Lower leg skin (tissue), 4 donors: ENCODE data around the gene SERPIND1. TPM values are rescaled to one million over a fixed set of nuclear protein-coding genes. Genes with fewer than 3 reads are reported as not detected.
"Not testable (repeated sequence)": the region's sequence is repeated elsewhere in the genome, so short reads cannot be mapped to it uniquely, and the experiment has no call there.

Experiments
- DNase-seq, 2 donors: peaks; one replicate each; pipeline ENCODE4 v3.0.0-alpha.2; 2019; ENCODE audit warnings: low spot score in 2 of 2
- H3K4me3 ChIP-seq: fragments of 200-600 bp; sonication (generic); 2 replicates; pipeline ENCODE4 v1.5.1; 2017; ENCODE audit warnings: mild to moderate bottlenecking, low read depth; ENCODE audit not compliant: poor library complexity, severe bottlenecking
- CTCF ChIP-seq, 3 donors: fragments of 450-650 bp; IDR thresholded peaks; one replicate each; pipeline ENCODE4 v1.5.1; 2016; ENCODE audit warnings: antibody characterized with exemption in 3 of 3, mild to moderate bottlenecking in 3 of 3, moderate library complexity in 2 of 3
- POLR2A ChIP-seq, 2 donors: fragments of 450-650 bp; IDR thresholded peaks; one replicate each; pipeline ENCODE4 v1.6.1; 2016 to 2017; ENCODE audit warnings: antibody characterized with exemption in 2 of 2, mild to moderate bottlenecking in 1 of 2, moderate library complexity in 1 of 2
- WGBS, 2 donors: methylation state at CpG; one replicate each; pipeline ENCODE4 v1.1.5; 2018; 5-methylcytosine and 5-hydroxymethylcytosine counted together
- intact Hi-C: fragments of 100-400 bp; cut with DNase I; formaldehyde crosslinking; loops from one replicate; pipeline ENCODE4 v1.15.0; 2023; ENCODE audit warnings: low total_unique reads
- total RNA-seq, 4 donors: library from RNA; depleted of rRNA; stranded (reverse); fragments of >200 nt; gene quantifications; one replicate each; pipeline ENCODE4 v1.1.0, GENCODE V29; 2016

SERPIND1 gene
- total RNA-seq, 4 donors from 2014 or later = not detected

GRCh38 chr22:20728523-20729190 lies 45.3 kb upstream of the SERPIND1 start:
- WGBS, 2 donors = 84 to 87% methylated on average over 9 to 10 of the region's 10 CpGs
- TF ChIP-seq POLR2A (IDR thresholded peaks at IDR 0.05) (no peak), CTCF (IDR thresholded peaks at IDR 0.05) (no peak)

GRCh38 chr22:20729194-20729593 lies 44.7 kb upstream of the SERPIND1 start:
- intact Hi-C loops = no loop called here
- WGBS, 2 donors = 80 to 91% methylated on average over 11 of the region's 13 CpGs
- no peak overlapping the region for H3K4me3 ChIP-seq
- TF ChIP-seq CTCF (IDR thresholded peaks at IDR 0.05) (no peak), POLR2A (IDR thresholded peaks at IDR 0.05) (no peak)
- no peak for DNase-seq

More at GRCh38 chr22:20728523-20729190, 45.3 kb upstream of the SERPIND1 start:
- intact Hi-C loops = no loop called here
- DNase-seq = no peak
- no peak overlapping the region for H3K4me3 ChIP-seq

GRCh38 chr22:20732431-20732830 lies 41.5 kb upstream of the SERPIND1 start:
- DNase-seq, H3K4me3 ChIP-seq, intact Hi-C loops: not testable (repeated sequence)
- 84 to 95% methylated on average over 2 to 4 of the region's 8 CpGs for WGBS, 2 donors

- WGBS, 2 donors = 71 to 75% methylated on average over 9 of the region's 15 CpGs
- intact Hi-C loops, H3K4me3 ChIP-seq, DNase-seq: not testable (repeated sequence)
Measured at GRCh38 chr22:20735356-20736162, 38.4 kb upstream of the SERPIND1 start.

- intact Hi-C loops, H3K4me3 ChIP-seq, DNase-seq: not testable (repeated sequence)
- 91% methylated on average over 3 of the region's 3 CpGs for WGBS, 2 donors
Measured at GRCh38 chr22:20736891-20737290, 37.0 kb upstream of the SERPIND1 start.

- TF ChIP-seq CTCF (IDR thresholded peaks at IDR 0.05) (no peak), POLR2A (IDR thresholded peaks at IDR 0.05) (no peak)
- no peak overlapping the region for H3K4me3 ChIP-seq
- intact Hi-C loops = no loop called here
- 75 to 84% methylated on average over 12 of the region's 12 CpGs for WGBS, 2 donors
- no peak for DNase-seq
Measured at GRCh38 chr22:20738394-20739089, 35.4 kb upstream of the SERPIND1 start.
